ENCODE data around the gene KAT6B.
A peak's percentile ranks its signal among the peaks of the same experiment; 100 is the strongest.
"Not testable (repeated sequence)": the region's sequence is repeated elsewhere in the genome, so short reads cannot be mapped to it uniquely, and the experiment has no call there.

The KAT6B gene

GRCh38 chr10:75035975-75036708 is 209.7 kb downstream of the KAT6B start:
- no peak for DNase-seq (ENCODE audit: low read depth in 2 of 2)

- no peak for DNase-seq (ENCODE audit: low read depth in 2 of 2)
Measured at GRCh38 chr10:75037171-75038153, 211.1 kb downstream of the KAT6B start.

GRCh38 chr10:75038335-75038734 is 211.9 kb downstream of the KAT6B start:
- no peak for DNase-seq (ENCODE audit: low read depth in 2 of 2)

GRCh38 chr10:75040576-75040975 is 214.2 kb downstream of the KAT6B start:
- no peak for DNase-seq (ENCODE audit: low read depth in 2 of 2)

GRCh38 chr10:75042292-75042974 is 216.0 kb downstream of the KAT6B start:
- DNase-seq (ENCODE audit: low read depth in 2 of 2): no peak

- peak; percentile 22 to 38 for DNase-seq (ENCODE audit: low read depth in 2 of 2)
Measured at GRCh38 chr10:75043256-75044131, 217.1 kb downstream of the KAT6B start.

GRCh38 chr10:75048669-75049098 is 222.3 kb downstream of the KAT6B start:
- DNase-seq (ENCODE audit: low read depth in 2 of 2): no peak

- DNase-seq (ENCODE audit: low read depth in 2 of 2): no peak
Measured at GRCh38 chr10:75049316-75050148, 223.1 kb downstream of the KAT6B start.

GRCh38 chr10:75050149-75050919 is 223.9 kb downstream of the KAT6B start:
- no peak for DNase-seq (ENCODE audit: low read depth in 2 of 2)

GRCh38 chr10:75051308-75051707 is 224.9 kb downstream of the KAT6B start:
- no peak for DNase-seq (ENCODE audit: low read depth in 2 of 2)

- DNase-seq (ENCODE audit: low read depth in 2 of 2): not testable (repeated sequence)
Measured at GRCh38 chr10:75055896-75056406, 229.6 kb downstream of the KAT6B start.

- DNase-seq (ENCODE audit: low read depth in 2 of 2): no peak
Measured at GRCh38 chr10:75057680-75058079, 231.3 kb downstream of the KAT6B start.

- DNase-seq (ENCODE audit: low read depth in 2 of 2): no peak
Measured at GRCh38 chr10:75058161-75058560, 231.8 kb downstream of the KAT6B start.

GRCh38 chr10:75061709-75062505 is 235.5 kb downstream of the KAT6B start:
- no peak for DNase-seq (ENCODE audit: low read depth in 2 of 2)

- DNase-seq (ENCODE audit: low read depth in 2 of 2): no peak
Measured at GRCh38 chr10:75062506-75063299, 236.3 kb downstream of the KAT6B start.

GRCh38 chr10:75063461-75064230 is 237.2 kb downstream of the KAT6B start:
- DNase-seq (ENCODE audit: low read depth in 2 of 2): no peak

GRCh38 chr10:75065076-75065475 is 238.7 kb downstream of the KAT6B start:
- no peak for DNase-seq (ENCODE audit: low read depth in 2 of 2)

All from stimulated activated CD4-positive, alpha-beta T cell treated with anti-CD3 and anti-CD28 coated beads, Interleukin-15, amount 100 ng/mL, for 48 hours (primary cell).